ENCODE data around the gene CYTH3.
"Not testable (repeated sequence)": the region's sequence is repeated elsewhere in the genome, so short reads cannot be mapped to it uniquely, and the experiment has no call there.

The CYTH3 gene

GRCh38 chr7:6197801-6198551, 74.4 kb downstream of the CYTH3 start:
- no peak for DNase-seq (ENCODE audit: low spot score)

GRCh38 chr7:6193709-6194108, 78.7 kb downstream of the CYTH3 start:
- no peak for DNase-seq (ENCODE audit: low spot score)

GRCh38 chr7:6190563-6190962, 81.9 kb downstream of the CYTH3 start:
- not testable (repeated sequence) for DNase-seq (ENCODE audit: low spot score)

GRCh38 chr7:6188389-6188788, 84.0 kb downstream of the CYTH3 start:
- no peak for DNase-seq (ENCODE audit: low spot score)

GRCh38 chr7:6186577-6186976, 85.8 kb downstream of the CYTH3 start:
- no peak for DNase-seq (ENCODE audit: low spot score)

GRCh38 chr7:6182993-6183392, 89.4 kb downstream of the CYTH3 start:
- no peak for DNase-seq (ENCODE audit: low spot score)

- no peak for DNase-seq (ENCODE audit: low spot score)
These were observed 91.3 kb downstream of the CYTH3 start for GRCh38 chr7:6181136-6181535.

- DNase-seq (ENCODE audit: low spot score): no peak
These were observed 92.1 kb downstream of the CYTH3 start for GRCh38 chr7:6180344-6180725.

GRCh38 chr7:6179620-6180343, 92.6 kb downstream of the CYTH3 start:
- peak; percentile 3 for DNase-seq (ENCODE audit: low spot score)

GRCh38 chr7:6178298-6179029, 94.0 kb downstream of the CYTH3 start:
- no peak for DNase-seq (ENCODE audit: low spot score)

GRCh38 chr7:6175645-6176044, 96.8 kb downstream of the CYTH3 start:
- no peak for DNase-seq (ENCODE audit: low spot score)

- no peak for DNase-seq (ENCODE audit: low spot score)
These were observed 99.5 kb downstream of the CYTH3 start for GRCh38 chr7:6172910-6173295.

- peak; percentile 9 for DNase-seq (ENCODE audit: low spot score)
These were observed 100.1 kb downstream of the CYTH3 start for GRCh38 chr7:6172224-6172909.

- DNase-seq (ENCODE audit: low spot score): peak; percentile 75
These were observed 100.7 kb downstream of the CYTH3 start for GRCh38 chr7:6171532-6172223.

GRCh38 chr7:6170571-6171531, 101.6 kb downstream of the CYTH3 start:
- no peak for DNase-seq (ENCODE audit: low spot score)

- no peak for DNase-seq (ENCODE audit: low spot score)
These were observed 102.5 kb downstream of the CYTH3 start for GRCh38 chr7:6169805-6170520.

- peak; percentile 4 for DNase-seq (ENCODE audit: low spot score)
These were observed 104.0 kb downstream of the CYTH3 start for GRCh38 chr7:6168477-6168868.

- DNase-seq (ENCODE audit: low spot score): peak; percentile 2
These were observed 104.6 kb downstream of the CYTH3 start for GRCh38 chr7:6167587-6168476.
